Activated CD8-positive, alpha-beta memory T cell treated with anti-CD3 and anti-CD28 coated beads for 24 hours (primary cell): ENCODE measurements around the gene PUSL1.

Experiments
- DNase-seq: peaks from one replicate; pipeline ENCODE4 v3.0.0-alpha.2; 2020

The PUSL1 gene

DNA sequence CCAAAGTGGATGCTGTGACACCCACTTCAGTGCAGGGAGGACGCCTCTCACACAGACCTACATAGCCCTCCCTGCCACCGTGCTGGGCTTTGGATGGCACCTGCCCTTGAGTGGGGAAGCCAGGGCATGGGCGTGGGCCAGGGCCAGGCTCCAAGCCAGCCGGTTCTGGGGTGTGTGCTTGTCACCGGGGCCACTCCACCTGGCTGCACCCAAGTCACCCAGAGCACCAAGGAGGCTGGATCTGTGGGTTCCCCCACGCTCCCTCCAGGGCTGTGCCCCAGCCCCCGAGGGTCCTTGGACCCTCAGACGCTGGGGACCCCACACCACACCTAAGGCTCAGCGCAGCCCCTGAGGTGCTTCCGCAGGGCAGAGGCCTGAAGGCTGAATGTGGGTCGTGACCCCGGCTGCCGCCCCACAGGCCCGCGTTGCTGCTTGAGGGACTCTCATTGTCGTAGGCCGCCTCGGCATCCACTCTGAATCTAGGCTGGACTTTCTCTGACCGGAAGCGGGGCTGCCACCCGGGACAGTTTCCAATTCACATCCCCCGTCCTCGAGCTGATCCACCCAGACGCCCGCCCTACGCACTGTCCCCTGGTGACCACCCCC is 48.5 kb downstream of the PUSL1 start:
- no peak for DNase-seq

DNA sequence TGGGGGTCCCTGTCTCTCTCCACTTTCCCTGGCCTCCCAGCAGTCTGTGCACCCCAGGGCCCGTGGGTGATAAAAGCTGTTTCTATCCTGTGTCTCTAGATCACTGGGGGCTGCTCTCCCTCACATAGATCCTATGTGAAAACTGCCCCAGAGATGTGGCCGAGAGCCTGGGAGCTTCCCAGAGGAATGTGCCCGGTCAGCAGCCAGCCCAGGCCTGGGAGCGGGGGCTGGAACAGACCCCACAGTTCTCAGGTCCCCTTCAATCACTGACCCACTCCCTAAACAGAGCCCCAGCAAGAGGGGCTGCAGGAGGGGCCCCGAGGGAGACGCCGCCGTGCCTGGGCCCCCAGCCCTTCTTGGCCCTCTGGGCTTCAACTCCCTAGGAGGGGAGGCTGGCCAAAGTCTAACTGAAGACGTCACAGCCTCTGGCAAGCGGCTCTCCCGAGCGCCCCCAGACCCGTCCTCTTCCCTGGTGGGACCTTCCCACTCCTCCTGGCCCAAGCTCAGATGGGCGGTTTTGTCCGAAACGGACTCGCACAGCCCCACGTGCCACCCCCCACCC is 49.6 kb downstream of the PUSL1 start:
- no peak for DNase-seq

DNA sequence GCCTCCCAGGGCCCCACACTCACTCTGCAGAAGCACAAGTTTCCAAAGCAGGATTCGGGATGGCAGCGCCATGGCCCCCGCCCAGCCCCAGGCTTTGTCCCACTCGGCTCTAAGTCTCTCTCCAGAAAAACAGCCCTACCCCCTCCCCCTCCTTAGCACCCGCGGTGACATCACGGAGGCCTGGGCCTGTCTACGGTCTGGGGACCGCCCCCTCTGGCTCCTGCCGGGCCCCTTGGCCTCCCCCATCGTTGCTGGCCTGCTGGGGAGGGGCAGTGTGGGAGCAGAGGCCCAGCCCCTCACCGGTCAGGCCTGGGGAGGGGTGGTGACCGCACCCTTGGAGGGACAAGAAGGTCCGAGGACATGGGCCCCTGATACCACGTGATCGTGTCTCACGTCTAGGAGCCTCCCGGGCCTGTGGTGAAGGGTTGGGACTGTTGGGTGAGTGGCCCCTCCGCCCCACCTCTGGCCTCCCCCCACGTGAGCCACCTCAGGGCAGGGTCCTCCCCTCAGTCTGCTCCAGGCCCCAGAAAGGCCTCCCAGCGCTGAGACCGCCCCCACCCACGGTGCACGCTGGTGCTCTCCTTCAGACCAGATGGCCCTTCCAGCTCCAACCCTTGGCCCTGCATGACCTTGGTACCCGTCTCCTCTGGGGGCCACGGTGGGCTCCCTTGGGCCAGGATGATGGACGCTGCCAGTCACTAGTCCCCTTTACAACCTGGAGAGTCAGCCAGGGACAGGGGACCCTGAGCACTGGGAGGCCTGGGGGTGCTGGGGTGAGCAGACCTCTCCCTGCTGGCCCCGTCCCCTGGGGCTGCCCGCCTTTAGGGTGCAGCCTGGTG is 50.3 kb downstream of the PUSL1 start, which contains the start of gene MXRA8:
TSS of gene MXRA8 (minus strand) at position 123 of the 839 bp plus-strand sequence. CDS start at position 72, 51 bp downstream.
- no peak for DNase-seq

DNA sequence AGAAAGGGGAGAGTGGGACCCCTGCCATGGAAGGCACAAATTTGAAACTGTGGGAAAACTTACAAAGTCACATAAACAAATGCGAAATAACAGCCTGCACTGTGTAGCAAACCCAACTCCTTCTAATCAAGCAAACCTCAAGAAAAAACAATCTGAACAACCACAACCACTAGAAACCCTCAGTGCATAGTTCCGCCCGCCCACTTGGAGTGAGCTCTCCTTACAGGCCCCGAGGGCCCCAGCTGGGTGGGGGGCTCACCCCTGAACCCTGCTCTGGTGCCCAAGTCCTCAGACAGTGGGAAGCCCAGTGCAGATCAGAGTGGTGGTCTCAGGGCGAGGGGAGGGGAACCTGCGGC is 50.9 kb downstream of the PUSL1 start:
- no peak for DNase-seq

DNA sequence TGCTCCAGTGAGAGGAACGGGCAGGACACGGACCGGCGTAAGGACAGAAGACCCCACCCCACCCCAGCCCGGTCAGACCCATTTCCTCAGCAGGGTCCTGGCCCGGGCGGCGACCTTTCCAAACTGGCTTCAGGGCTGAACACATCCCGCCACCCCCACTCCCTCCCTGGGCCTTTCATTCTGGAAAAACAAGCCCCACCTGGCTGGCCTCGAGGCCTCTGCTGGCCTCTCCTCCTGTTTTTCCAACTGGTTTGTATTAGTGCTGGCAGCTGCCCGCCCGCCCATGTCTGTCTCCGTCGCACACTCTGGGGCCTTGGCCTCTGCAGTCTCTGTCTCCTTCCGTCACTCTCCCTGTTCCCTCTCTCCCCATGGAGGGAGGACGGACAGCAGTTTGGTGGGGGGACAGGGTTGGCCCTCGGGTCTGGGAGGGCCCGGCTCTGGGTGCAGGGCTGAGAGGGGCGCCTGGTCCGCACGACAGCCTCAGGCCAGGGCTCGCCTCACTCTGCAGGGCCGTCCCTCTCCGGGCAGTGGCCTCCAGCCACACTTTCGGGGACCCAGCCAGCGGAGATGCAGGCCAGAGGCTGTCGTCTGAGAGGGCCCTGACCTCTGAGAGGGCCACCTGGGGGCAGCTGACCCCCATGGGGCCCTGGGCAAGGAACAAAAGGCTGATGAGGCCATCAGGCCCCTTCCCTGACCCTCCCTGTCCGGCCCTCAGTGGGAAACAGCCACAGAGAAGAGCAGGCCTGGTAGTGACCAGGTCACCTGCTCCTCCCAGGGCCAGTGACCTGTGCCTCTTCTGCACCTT is 51.5 kb downstream of the PUSL1 start:
- no peak for DNase-seq

DNA sequence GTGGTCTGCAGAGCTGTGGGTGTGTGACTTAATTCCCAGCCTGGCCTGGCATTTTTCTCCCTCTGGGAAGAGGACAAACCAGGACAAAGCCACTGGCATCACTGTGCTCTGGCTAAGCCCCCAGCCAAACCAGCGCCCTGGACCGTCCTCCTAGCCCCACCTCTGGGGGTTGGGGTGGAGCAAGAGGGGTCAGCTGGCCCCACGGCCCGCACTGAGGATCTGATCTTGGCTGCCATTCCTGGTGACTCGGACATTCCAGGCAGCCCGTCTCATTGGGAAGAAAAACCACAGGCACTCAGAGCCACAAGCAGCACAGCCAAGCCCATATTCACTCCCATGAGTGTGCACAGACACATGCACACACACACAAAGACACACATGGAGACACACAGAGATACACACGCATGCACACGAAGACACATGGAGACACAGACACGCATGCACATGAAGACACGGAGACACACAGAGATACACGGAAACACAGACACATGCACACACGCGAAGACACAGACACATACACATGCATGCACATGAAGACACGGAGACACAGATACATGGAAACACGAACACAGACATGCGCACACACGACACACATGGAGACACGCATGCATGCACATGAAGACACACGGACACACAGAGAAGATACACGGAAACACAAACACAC is 52.2 kb downstream of the PUSL1 start:
- DNase-seq: no peak
